Ishikawa (cell line): ENCODE measurements around the gene SLC9A1.

ENCODE experiments used
- CEBPB ChIP-seq: IDR thresholded peaks from 2 replicates; pipeline ENCODE4 v1.6.1; 2012
- CREB1 ChIP-seq: IDR thresholded peaks from 2 replicates; pipeline ENCODE4 v1.6.1; 2012; ENCODE audit warnings: low read depth
- EGR1 ChIP-seq: IDR thresholded peaks from 2 replicates; pipeline ENCODE4 v1.6.1; 2012
- EP300 ChIP-seq: IDR thresholded peaks from 2 replicates; pipeline ENCODE4 v1.6.1; 2012; ENCODE audit warnings: borderline replicate concordance
- FOXM1 ChIP-seq: IDR thresholded peaks from 2 replicates; pipeline ENCODE4 v1.6.1; 2012; ENCODE audit warnings: low read depth, borderline replicate concordance
- NFIC ChIP-seq: IDR thresholded peaks from 2 replicates; pipeline ENCODE4 v1.6.1; 2012
- RAD21 ChIP-seq: IDR thresholded peaks from 2 replicates; pipeline ENCODE4 v1.6.1; 2012; ENCODE audit warnings: low read depth
- TAF1 ChIP-seq: IDR thresholded peaks from 2 replicates; pipeline ENCODE4 v1.6.1; 2012; ENCODE audit warnings: low read depth, mild to moderate bottlenecking
- TCF12 ChIP-seq: IDR thresholded peaks from 2 replicates; pipeline ENCODE4 v1.6.1; 2012; ENCODE audit warnings: low read depth
- TEAD4 ChIP-seq: IDR thresholded peaks from 2 replicates; pipeline ENCODE4 v1.6.1; 2012
- YY1 ChIP-seq: IDR thresholded peaks from 2 replicates; pipeline ENCODE4 v1.6.1; 2012; ENCODE audit warnings: low read depth
- ZBTB7A ChIP-seq: IDR thresholded peaks from 2 replicates; pipeline ENCODE4 v1.6.1; 2012; ENCODE audit warnings: low read depth
- TF ChIP-seq, protein P1 (sequence below): IDR thresholded peaks from 2 replicates; pipeline ENCODE4 v1.6.1; 2012
- TF ChIP-seq, protein P2 (sequence below): IDR thresholded peaks from 2 replicates; pipeline ENCODE4 v1.6.1; 2012
- TF ChIP-seq, protein P3 (sequence below): IDR thresholded peaks from 2 replicates; pipeline ENCODE4 v1.6.1; 2012; ENCODE audit warnings: low read depth, mild to moderate bottlenecking

The SLC9A1 gene

DNA sequence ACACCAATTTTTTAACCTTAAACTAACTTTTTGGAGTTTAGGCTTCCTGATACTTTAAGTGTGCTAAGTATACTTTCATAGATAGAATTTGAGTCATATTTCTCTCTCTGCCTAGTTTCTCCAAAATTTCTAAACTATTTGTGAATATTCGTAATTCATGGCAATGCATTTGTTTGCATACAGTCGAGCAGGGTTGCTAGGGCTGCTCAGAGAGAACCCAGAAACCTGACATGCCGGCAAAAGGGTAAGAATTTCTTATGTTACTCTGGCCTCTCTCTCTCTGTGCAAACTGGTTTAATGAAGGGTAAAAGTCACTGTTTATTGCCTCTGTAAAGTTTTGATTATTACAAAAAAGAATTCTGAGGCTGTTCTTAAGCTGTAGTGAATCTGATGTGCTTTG is 25.1 kb upstream of the SLC9A1 start:
- TF ChIP-seq, protein P1, sequence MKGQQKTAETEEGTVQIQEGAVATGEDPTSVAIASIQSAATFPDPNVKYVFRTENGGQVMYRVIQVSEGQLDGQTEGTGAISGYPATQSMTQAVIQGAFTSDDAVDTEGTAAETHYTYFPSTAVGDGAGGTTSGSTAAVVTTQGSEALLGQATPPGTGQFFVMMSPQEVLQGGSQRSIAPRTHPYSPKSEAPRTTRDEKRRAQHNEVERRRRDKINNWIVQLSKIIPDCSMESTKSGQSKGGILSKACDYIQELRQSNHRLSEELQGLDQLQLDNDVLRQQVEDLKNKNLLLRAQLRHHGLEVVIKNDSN: no peak

DNA sequence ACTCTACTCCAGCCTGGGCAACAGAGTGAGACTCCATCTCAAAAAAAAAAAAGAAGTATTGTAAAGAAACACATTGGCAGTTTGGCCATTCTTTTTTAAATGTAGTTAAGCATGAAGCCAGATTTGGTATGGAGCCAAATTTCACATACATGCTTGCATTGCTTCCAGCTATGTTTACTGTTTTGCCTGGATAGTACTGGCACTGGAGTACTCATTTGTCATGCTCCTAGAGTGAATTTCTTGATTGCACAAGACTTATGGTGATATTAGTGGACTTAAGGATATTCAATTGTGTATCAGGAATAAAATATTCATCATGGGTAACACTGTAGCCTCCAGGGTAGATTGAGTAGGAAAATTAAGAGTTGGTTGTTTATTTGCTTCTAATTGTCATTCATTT is 24.5 kb upstream of the SLC9A1 start:
- TF ChIP-seq ZBTB7A (no peak), CREB1 (no peak), NFIC (no peak), YY1 (no peak), EP300 (no peak)
- TF ChIP-seq, protein P1: no peak

DNA sequence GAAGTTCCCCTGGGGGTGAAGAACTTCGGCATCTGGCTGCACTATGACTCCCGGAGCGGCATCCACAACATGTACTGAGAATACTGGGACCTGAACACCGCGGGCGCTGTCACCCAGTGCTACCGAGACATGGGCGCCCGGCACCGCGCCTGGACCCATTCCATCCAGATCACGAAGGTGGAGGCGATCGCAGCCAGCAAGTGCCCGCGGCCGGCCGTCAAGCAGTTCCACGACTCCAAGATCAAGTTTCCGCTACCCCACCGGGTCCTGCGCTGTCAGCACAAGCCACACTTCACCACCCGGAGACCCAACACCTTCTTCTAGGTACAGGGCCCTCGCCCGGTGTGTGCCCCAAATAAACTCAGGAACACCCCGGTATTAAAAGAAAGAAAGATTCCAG is 22.0 kb upstream of the SLC9A1 start:
- TF ChIP-seq TEAD4: no peak
- TF ChIP-seq, protein P2, sequence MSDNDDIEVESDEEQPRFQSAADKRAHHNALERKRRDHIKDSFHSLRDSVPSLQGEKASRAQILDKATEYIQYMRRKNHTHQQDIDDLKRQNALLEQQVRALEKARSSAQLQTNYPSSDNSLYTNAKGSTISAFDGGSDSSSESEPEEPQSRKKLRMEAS: no peak
- no peak for TF ChIP-seq EGR1
- no peak for TF ChIP-seq TCF12
- no peak for TF ChIP-seq RAD21
- no peak for TF ChIP-seq NFIC
- TF ChIP-seq FOXM1: no peak
- TF ChIP-seq, protein P1: no peak

DNA sequence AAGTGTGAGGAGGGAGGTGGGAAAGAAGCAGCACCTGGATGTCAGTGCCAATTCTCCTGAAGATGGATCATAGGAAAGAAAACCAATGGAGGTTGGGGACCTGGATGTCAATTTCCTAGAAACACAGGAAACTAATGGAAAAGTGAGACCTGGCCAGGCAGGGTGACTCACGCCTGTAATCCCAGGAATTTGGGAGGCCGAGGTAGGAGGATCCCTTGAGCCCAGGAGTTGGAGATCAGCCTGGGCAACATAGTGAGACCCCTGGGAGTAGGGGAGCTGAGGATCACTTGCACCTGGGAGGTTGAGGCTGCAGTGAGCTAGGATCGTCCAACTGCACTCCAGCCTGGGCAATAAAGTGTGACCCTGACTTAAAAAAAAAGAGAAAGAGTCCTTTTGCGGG is 21.4 kb upstream of the SLC9A1 start:
- TF ChIP-seq CEBPB (no peak), NFIC (no peak), YY1 (no peak), EP300 (no peak)
- TF ChIP-seq, protein P2: no peak
- TF ChIP-seq, protein P1: no peak

DNA sequence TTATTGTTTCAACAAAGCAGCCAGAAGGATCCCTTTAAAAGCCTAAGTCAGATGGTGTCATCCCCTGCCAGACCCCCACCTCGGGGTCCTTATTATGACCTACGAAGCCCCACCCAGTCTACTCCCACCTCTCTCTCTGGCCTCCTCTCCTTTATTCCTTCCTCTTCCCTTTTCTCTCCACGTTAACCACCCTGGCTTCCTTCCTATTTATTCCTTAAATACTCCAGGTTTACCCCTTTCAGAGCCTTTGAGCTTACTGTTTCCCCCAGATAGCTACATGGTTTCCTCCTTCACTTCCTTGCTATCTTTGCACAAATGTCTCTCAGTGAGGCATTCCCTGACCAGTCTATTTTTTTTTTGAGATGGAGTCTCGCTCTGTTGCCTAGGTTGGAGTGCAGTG is 12.0 kb upstream of the SLC9A1 start:
- TF ChIP-seq TEAD4: no peak
- no peak for TF ChIP-seq TCF12
- TF ChIP-seq FOXM1: no peak

DNA sequence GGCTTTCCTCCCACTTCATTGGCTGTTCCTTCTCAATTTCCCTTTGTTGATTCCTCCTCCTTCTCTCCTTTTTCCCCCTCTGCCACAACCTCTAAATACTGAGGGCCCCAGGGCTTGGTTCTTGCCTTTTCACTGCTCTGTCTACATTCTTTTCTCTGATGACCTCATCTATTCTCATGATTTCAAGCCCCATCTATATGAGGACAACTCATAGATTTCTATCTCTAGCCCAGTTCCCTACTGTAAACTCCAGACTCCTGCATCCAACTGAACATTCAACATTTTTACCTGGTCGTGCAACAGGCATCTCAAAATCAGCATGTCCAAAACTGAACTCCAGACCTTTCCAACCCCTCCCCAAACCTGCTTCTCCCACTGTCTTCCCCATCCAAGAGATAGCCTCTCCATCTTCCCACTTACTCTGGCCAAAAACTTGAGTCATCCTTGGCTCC is 11.5 kb upstream of the SLC9A1 start:
- TF ChIP-seq, protein P3, sequence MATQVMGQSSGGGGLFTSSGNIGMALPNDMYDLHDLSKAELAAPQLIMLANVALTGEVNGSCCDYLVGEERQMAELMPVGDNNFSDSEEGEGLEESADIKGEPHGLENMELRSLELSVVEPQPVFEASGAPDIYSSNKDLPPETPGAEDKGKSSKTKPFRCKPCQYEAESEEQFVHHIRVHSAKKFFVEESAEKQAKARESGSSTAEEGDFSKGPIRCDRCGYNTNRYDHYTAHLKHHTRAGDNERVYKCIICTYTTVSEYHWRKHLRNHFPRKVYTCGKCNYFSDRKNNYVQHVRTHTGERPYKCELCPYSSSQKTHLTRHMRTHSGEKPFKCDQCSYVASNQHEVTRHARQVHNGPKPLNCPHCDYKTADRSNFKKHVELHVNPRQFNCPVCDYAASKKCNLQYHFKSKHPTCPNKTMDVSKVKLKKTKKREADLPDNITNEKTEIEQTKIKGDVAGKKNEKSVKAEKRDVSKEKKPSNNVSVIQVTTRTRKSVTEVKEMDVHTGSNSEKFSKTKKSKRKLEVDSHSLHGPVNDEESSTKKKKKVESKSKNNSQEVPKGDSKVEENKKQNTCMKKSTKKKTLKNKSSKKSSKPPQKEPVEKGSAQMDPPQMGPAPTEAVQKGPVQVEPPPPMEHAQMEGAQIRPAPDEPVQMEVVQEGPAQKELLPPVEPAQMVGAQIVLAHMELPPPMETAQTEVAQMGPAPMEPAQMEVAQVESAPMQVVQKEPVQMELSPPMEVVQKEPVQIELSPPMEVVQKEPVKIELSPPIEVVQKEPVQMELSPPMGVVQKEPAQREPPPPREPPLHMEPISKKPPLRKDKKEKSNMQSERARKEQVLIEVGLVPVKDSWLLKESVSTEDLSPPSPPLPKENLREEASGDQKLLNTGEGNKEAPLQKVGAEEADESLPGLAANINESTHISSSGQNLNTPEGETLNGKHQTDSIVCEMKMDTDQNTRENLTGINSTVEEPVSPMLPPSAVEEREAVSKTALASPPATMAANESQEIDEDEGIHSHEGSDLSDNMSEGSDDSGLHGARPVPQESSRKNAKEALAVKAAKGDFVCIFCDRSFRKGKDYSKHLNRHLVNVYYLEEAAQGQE: no peak
- no peak for TF ChIP-seq YY1
- no peak for TF ChIP-seq TEAD4
- no peak for TF ChIP-seq EGR1
- no peak for TF ChIP-seq RAD21
- TF ChIP-seq, protein P2: no peak
- TF ChIP-seq NFIC: no peak
- TF ChIP-seq ZBTB7A: no peak
- TF ChIP-seq TCF12: no peak
- no peak for TF ChIP-seq CEBPB
- no peak for TF ChIP-seq FOXM1
- no peak for TF ChIP-seq EP300
- TF ChIP-seq, protein P1: no peak
- TF ChIP-seq TAF1: no peak
- TF ChIP-seq CREB1: no peak

DNA sequence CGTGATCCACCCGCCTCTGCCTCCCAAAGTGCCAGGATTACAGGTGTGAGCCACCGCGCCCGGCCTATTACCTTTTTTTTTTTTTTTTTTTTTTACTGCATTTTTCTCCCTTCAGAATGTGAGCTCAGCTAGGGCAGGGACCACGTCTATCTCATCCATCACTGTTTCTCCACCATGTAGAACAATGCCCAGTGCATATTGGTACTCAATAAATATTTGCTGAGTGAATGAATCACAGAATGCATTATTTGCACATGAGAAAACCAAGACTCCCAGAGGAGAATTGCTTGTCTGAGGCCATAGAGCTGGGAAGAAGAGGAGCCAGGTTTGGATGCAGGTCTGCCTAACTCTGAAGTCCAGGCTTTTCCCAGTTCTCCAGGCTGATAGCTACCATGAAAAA is 8.2 kb upstream of the SLC9A1 start:
- TF ChIP-seq RAD21 (no peak), FOXM1 (no peak), YY1 (no peak), NFIC (no peak), EP300 (no peak), CEBPB (no peak), TAF1 (no peak)
- TF ChIP-seq, protein P3: no peak
- TF ChIP-seq, protein P2: no peak
